OCI-LY7 (cell line): ENCODE data around the gene PHACTR1.
A peak's percentile ranks its signal among the peaks of the same experiment; 100 is the strongest.

ENCODE experiments used
- CTCF ChIP-seq: fragments of 200-600 bp; sonication (generic); conservative IDR thresholded peaks from 2 replicates; pipeline ENCODE4 v1.5.1; 2014; ENCODE audit warnings: mild to moderate bottlenecking, antibody characterized with exemption, low read length, moderate library complexity, mixed read lengths
- EZH2phosphoT487 ChIP-seq: fragments of 200-600 bp; sonication (generic); IDR thresholded peaks from 2 replicates; pipeline ENCODE4 v1.6.1; 2018; ENCODE audit warnings: low read depth, borderline replicate concordance, mild to moderate bottlenecking, mixed run types, antibody characterized with exemption, low read length, moderate library complexity, mixed read lengths

DNA sequence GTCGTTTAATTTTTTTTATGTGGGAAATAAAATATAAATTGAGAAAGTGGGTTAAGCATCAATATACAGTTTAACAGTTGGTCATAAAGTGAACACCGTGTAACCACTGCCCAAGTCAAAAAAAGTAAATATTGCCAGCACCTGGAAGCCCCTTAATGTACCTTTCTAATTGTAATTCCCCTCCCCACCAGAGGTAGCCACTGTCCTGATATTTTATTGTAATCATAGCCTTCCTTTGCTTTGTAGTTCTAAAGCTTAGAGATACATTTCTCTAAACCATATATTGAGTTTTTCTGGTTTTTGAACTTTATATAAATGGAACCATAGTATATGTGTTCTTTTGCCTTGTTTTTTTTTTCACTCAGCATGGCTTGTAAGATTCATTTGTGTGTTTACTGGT, 431.2 kb downstream of the PHACTR1 start:
- TF ChIP-seq CTCF (peak; percentile 65), EZH2phosphoT487 (no peak)
